IMR-90 (cell line): ENCODE data around the gene RYR3. TPM values are rescaled to one million over a fixed set of nuclear protein-coding genes. Genes with fewer than 3 reads are reported as not detected.

Experiments
- ATAC-seq: fragments of 200-7000 bp; cut with Tn5 transposase; 2 replicates; pipeline ENCODE4 v1.9.1; 2020; ENCODE audit warnings: low read depth, mild to moderate bottlenecking, moderate library complexity
- BruUV-seq: library from RNA; stranded (reverse); fragments of 400-500 nt; replicated peaks from 2 replicates; lab custom pipeline; 2021; lab: Mats Ljungman, UMichigan
- CTCF ChIA-PET: fragments of 300-600 bp; formaldehyde crosslinking; extraction: SDS; loops from one replicate; lab custom pipeline; 2021; ENCODE audit warnings: antibody characterized with exemption; lab: Yijun Ruan, JAX
- POLR2A ChIA-PET: fragments of 300-600 bp; sonication (Branson Sonifier 250); formaldehyde crosslinking; loops from one replicate; lab custom pipeline; 2022; ENCODE audit warnings: antibody characterized with exemption; ENCODE audit not compliant: unreplicated experiment; lab: Charles Lee
- DNase-seq: peaks from one replicate; pipeline ENCODE4 v3.0.0; 2013
- H2AFZ ChIP-seq: replicated peaks from 2 replicates; pipeline ENCODE3; 2013; ENCODE audit warnings: low read length, mild to moderate bottlenecking; ENCODE audit not compliant: poor library complexity
- H2AK5ac ChIP-seq: 2 replicates; pipeline ENCODE4 v1.6.1; 2013; ENCODE audit warnings: low read depth, low read length, inconsistent platforms
- H2AK9ac ChIP-seq: replicated peaks from 2 replicates; pipeline ENCODE3; 2013; ENCODE audit warnings: mild to moderate bottlenecking, low read depth, low read length, moderate library complexity; ENCODE audit not compliant: poor library complexity
- H2BK120ac ChIP-seq: 2 replicates; pipeline ENCODE4 v1.6.1; 2013; ENCODE audit warnings: low read depth, low read length, inconsistent platforms
- H2BK15ac ChIP-seq: 3 replicates; pipeline ENCODE4 v1.6.1; 2013; ENCODE audit warnings: low read depth, low read length, inconsistent platforms
- H2BK20ac ChIP-seq: 2 replicates; pipeline ENCODE4 v1.6.1; 2013; ENCODE audit warnings: low read depth, mild to moderate bottlenecking, inconsistent platforms, low read length, moderate library complexity
- H2BK5ac ChIP-seq: 2 replicates; pipeline ENCODE4 v1.6.1; 2013; ENCODE audit warnings: mild to moderate bottlenecking, low read depth, low read length, inconsistent platforms; ENCODE audit not compliant: poor library complexity, severe bottlenecking
- H3K14ac ChIP-seq: replicated peaks from 2 replicates; pipeline ENCODE4 v1.6.1; 2013; ENCODE audit warnings: low read depth, low read length, inconsistent platforms
- H3K18ac ChIP-seq: 2 replicates; pipeline ENCODE4 v1.6.1; 2013; ENCODE audit warnings: low read depth, low read length, control low read depth
- H3K23ac ChIP-seq: 2 replicates; pipeline ENCODE4 v1.6.1; 2013; ENCODE audit warnings: low read depth, low read length, inconsistent platforms
- H3K27ac ChIP-seq: 2 replicates; pipeline ENCODE4 v1.5.1; 2013; ENCODE audit warnings: mild to moderate bottlenecking, control low read depth, low read length; ENCODE audit not compliant: insufficient read depth
- H3K27me3 ChIP-seq: 2 replicates; pipeline ENCODE4 v1.6.1; 2013; ENCODE audit warnings: low read length; ENCODE audit not compliant: control insufficient read depth, insufficient read depth
- H3K36me3 ChIP-seq: 2 replicates; pipeline ENCODE4 v1.6.1; 2013; ENCODE audit warnings: low read length, mixed read lengths; ENCODE audit not compliant: control insufficient read depth, insufficient read depth
- H3K4ac ChIP-seq: 2 replicates; pipeline ENCODE4 v1.6.1; 2013; ENCODE audit warnings: low read depth, low read length, inconsistent platforms
- H3K4me1 ChIP-seq: 2 replicates; pipeline ENCODE4 v1.6.1; 2013; ENCODE audit warnings: low read length, mixed read lengths; ENCODE audit not compliant: control insufficient read depth, insufficient read depth
- H3K4me2 ChIP-seq: 2 replicates; pipeline ENCODE4 v1.6.1; 2013; ENCODE audit warnings: low read depth, mild to moderate bottlenecking, control low read depth, low read length, moderate library complexity
- H3K4me3 ChIP-seq: 2 replicates; pipeline ENCODE4 v1.5.1; 2013; ENCODE audit warnings: low read depth, mild to moderate bottlenecking, control low read depth, low read length, moderate library complexity; ENCODE audit not compliant: insufficient read depth
- H3K56ac ChIP-seq: 2 replicates; pipeline ENCODE4 v1.6.1; 2013; ENCODE audit warnings: low read length, inconsistent platforms; ENCODE audit not compliant: insufficient read depth; ENCODE audit errors: extremely low read depth
- H3K79me1 ChIP-seq, 2 experiments: 2 replicates each; pipeline ENCODE4 v1.6.1; 2013; ENCODE audit warnings: low read length in 2 of 2, inconsistent platforms in 1 of 2, low read depth in 1 of 2
- H3K9ac ChIP-seq: 2 replicates; pipeline ENCODE4 v1.6.1; 2013; ENCODE audit warnings: low read depth, low read length, control low read depth
- H3K9me1 ChIP-seq: 2 replicates; pipeline ENCODE4 v1.6.1; 2013; ENCODE audit warnings: low read length, inconsistent platforms; ENCODE audit not compliant: insufficient read depth
- H3K9me3 ChIP-seq: 2 replicates; pipeline ENCODE4 v1.6.1; 2013; ENCODE audit warnings: low read length; ENCODE audit not compliant: control insufficient read depth, insufficient read depth
- H4K20me1 ChIP-seq: 2 replicates; pipeline ENCODE4 v1.6.1; 2013; ENCODE audit warnings: low read length, inconsistent platforms; ENCODE audit not compliant: insufficient read depth
- H4K5ac ChIP-seq: 2 replicates; pipeline ENCODE4 v1.6.1; 2013; ENCODE audit warnings: mild to moderate bottlenecking, low read depth, low read length, control low read depth
- H4K8ac ChIP-seq, 2 experiments: 2 replicates each; pipeline ENCODE4 v1.6.1; 2013; ENCODE audit warnings: low read depth in 2 of 2, low read length in 2 of 2, control low read depth in 1 of 2, inconsistent platforms in 1 of 2
- H4K91ac ChIP-seq: 2 replicates; pipeline ENCODE4 v1.6.1; 2013; ENCODE audit warnings: low read depth, low read length, inconsistent platforms; ENCODE audit not compliant: insufficient read depth
- BHLHE40 ChIP-seq: fragments of 150-350 bp; IDR thresholded peaks from 2 replicates; pipeline ENCODE4 v1.6.1; 2016; ENCODE audit warnings: mild to moderate bottlenecking, low read depth, low read length
- FOS ChIP-seq: fragments of 150-350 bp; IDR thresholded peaks from 2 replicates; pipeline ENCODE4 v1.6.1; 2016; ENCODE audit warnings: low read depth, low read length
- MXI1 ChIP-seq: IDR thresholded peaks from 2 replicates; pipeline ENCODE4 v1.6.1; 2012; ENCODE audit warnings: low read depth, mild to moderate bottlenecking, low read length, moderate library complexity, borderline replicate concordance
- NFE2L2 ChIP-seq: fragments of 150-350 bp; IDR thresholded peaks from 2 replicates; pipeline ENCODE4 v1.6.1; 2016; ENCODE audit warnings: low read depth, mild to moderate bottlenecking, low read length
- RAD21 ChIP-seq: IDR thresholded peaks from 2 replicates; pipeline ENCODE4 v1.6.1; 2012; ENCODE audit warnings: low read length, improper control_type of control experiment
- RFX5 ChIP-seq: IDR thresholded peaks from 2 replicates; pipeline ENCODE4 v1.8.0; 2012; ENCODE audit warnings: low read depth, mild to moderate bottlenecking, low read length, moderate library complexity
- SMC3 ChIP-seq: fragments of 150-350 bp; IDR thresholded peaks from 2 replicates; pipeline ENCODE4 v1.6.1; 2016; ENCODE audit warnings: low read depth, mild to moderate bottlenecking, antibody characterized with exemption, low read length, moderate library complexity
- WGBS, 2 experiments: methylation state at CpG; one replicate each; pipeline versions ENCODE4 v1.1.5 to v1.1.7; 2013; ENCODE audit warnings: missing lambda C conversion rate in 2 of 2; ENCODE audit not compliant: insufficient read length in 1 of 2; ENCODE audit errors: extremely low coverage in 2 of 2; 5-methylcytosine and 5-hydroxymethylcytosine counted together
- dilution Hi-C: fragments of 300-500 bp; cut with HindIII; formaldehyde crosslinking; loops from one replicate; pipeline ENCODE4 v1.14.3; 2018; ENCODE audit warnings: low sequenced_read_pairs; ENCODE audit not compliant: unreplicated experiment
- in situ Hi-C: fragments of 300-500 bp; cut with MboI; formaldehyde crosslinking; loops from 3 replicates; pipeline ENCODE4 v1.14.3; 2019; ENCODE audit warnings: low sequenced_read_pairs, inconsistent platforms, mixed read lengths
- intact Hi-C: fragments of 100-400 bp; cut with micrococcal nuclease; formaldehyde crosslinking; loops from 2 replicates; pipeline ENCODE4 v1.10.0; 2022
- polyA plus RNA-seq, 3 experiments: library from polyadenylated mRNA; depleted of rRNA; stranded (reverse); fragments of >200 nt; gene quantifications; 2 replicates each; pipeline ENCODE4 v1.2.3, GENCODE V29; 2012; ENCODE audit warnings: low replicate concordance in 1 of 3
- total RNA-seq: library from RNA; depleted of rRNA; stranded (reverse); fragments of >200 nt; gene quantifications from 2 replicates; pipeline ENCODE4 v1.2.3, GENCODE V29; 2012
- TF ChIP-seq, protein P1 (sequence below): conservative IDR thresholded peaks from 2 replicates; pipeline ENCODE4 v1.5.1; 2012; ENCODE audit warnings: mild to moderate bottlenecking, low read depth, low read length, improper control_type of control experiment
- TF ChIP-seq, protein P2 (sequence below): fragments of 150-350 bp; IDR thresholded peaks from 2 replicates; pipeline ENCODE4 v1.6.1; 2016; ENCODE audit warnings: low read depth, mild to moderate bottlenecking, low read length, moderate library complexity, borderline replicate concordance

Gene RYR3
- total and polyA plus RNA-seq, 2 of the 4 experiments (the other 2 are of a cell fraction) = 0.18 TPM; not detected in 1

DNA sequence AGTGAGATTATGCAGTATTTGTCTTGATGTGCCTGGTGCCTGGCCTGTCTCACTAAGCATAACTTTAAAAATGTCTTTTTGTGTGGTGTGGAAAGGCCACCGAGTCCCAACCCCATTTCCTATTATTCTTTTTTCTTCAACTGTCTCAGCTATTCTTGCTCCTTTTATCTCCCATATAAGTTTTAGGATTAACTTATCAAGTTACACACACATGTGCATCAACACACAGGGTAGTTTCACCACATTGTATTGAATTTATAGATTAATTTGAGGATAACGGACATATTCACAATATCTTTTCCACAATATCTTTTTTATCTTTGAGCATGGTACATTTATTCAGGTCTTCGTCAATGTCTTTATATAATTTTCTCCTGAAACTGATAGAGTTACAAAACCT is 127.6 kb downstream of the RYR3 start:
- BruUV-seq = no TSS peak
- dilution Hi-C loops = no loop called here
- CTCF ChIA-PET = no interaction called here
- Histone ChIP-seq H3K4me2 (no peak overlapping the region), H3K14ac (no peak overlapping the region), H3K9me1 (no peaks in the 10 kb centered on the region), H3K27me3 (no peaks in the 10 kb centered on the region; the same call in 1 of the 2 replicates), H2AK5ac (no peak overlapping the region), H3K4me3 (no peak overlapping the region), H3K23ac (no peak overlapping the region), H4K20me1 (no peaks in the 10 kb centered on the region), H3K79me1 (no peaks in the 10 kb centered on the region), H2BK5ac (no peak overlapping the region), H3K36me3 (no peaks in the 10 kb centered on the region), H2BK120ac (no peak overlapping the region), H4K8ac (no peak overlapping the region), H3K27ac (no peak overlapping the region), H2AK9ac (no peak overlapping the region), H4K91ac (no peak overlapping the region), H3K4ac (no peak overlapping the region), H3K4me1 (no peaks in the 10 kb centered on the region), H3K9me3 (no peaks in the 10 kb centered on the region), H3K18ac (no peak overlapping the region), H3K56ac (no peak overlapping the region), H2BK15ac (no peak overlapping the region), H2BK20ac (no peak overlapping the region), H3K9ac (no peak overlapping the region), H2AFZ (no peak overlapping the region), H4K5ac (no peak overlapping the region)
- no CpG with 5 or more reads among the region's 3 CpGs for WGBS, 2 experiments
- intact Hi-C loops = no loop called here
- POLR2A ChIA-PET = no interaction called here
- DNase-seq (no peak), ATAC-seq (no peak)
- TF ChIP-seq RAD21 = no peak
- no peak for TF ChIP-seq FOS
- no peak for TF ChIP-seq SMC3
- no peak for TF ChIP-seq NFE2L2
- TF ChIP-seq, protein P1, sequence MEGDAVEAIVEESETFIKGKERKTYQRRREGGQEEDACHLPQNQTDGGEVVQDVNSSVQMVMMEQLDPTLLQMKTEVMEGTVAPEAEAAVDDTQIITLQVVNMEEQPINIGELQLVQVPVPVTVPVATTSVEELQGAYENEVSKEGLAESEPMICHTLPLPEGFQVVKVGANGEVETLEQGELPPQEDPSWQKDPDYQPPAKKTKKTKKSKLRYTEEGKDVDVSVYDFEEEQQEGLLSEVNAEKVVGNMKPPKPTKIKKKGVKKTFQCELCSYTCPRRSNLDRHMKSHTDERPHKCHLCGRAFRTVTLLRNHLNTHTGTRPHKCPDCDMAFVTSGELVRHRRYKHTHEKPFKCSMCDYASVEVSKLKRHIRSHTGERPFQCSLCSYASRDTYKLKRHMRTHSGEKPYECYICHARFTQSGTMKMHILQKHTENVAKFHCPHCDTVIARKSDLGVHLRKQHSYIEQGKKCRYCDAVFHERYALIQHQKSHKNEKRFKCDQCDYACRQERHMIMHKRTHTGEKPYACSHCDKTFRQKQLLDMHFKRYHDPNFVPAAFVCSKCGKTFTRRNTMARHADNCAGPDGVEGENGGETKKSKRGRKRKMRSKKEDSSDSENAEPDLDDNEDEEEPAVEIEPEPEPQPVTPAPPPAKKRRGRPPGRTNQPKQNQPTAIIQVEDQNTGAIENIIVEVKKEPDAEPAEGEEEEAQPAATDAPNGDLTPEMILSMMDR = no peak
- TF ChIP-seq, protein P2, sequence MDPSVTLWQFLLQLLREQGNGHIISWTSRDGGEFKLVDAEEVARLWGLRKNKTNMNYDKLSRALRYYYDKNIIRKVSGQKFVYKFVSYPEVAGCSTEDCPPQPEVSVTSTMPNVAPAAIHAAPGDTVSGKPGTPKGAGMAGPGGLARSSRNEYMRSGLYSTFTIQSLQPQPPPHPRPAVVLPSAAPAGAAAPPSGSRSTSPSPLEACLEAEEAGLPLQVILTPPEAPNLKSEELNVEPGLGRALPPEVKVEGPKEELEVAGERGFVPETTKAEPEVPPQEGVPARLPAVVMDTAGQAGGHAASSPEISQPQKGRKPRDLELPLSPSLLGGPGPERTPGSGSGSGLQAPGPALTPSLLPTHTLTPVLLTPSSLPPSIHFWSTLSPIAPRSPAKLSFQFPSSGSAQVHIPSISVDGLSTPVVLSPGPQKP = no peak
- no peak for TF ChIP-seq MXI1
- TF ChIP-seq RFX5 = no peak
- TF ChIP-seq BHLHE40 = no peak
- in situ Hi-C loops = no loop called here
